ENCODE results near the gene TTC39B. TPM values are rescaled to one million over a fixed set of nuclear protein-coding genes. Genes with fewer than 3 reads are reported as not detected.
"Not testable (repeated sequence)": the region's sequence is repeated elsewhere in the genome, so short reads cannot be mapped to it uniquely, and the experiment has no call there.

The TTC39B gene
- total RNA-seq, 2 experiments from 2014 or later, result 43.9 to 46.4 TPM

DNA sequence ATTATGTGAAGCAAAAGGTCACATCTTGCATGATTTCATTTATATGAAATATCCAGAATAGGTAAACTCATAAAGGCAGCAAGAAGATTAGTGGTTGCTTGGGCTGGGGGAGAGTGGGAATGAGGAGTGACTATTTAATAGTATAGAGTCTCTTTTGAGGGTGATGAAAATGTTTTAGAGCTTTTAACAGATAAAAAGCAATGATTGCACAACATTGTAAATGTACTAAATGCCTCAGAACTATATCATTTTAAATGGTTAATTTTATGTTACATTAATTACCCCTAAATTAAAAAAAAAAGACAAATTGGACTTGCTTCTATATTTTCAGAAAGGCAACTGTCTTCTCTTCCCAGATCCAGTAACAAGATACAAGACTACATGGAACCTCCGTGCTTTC, 21.9 kb upstream of the TTC39B start:
- H3K4me1 Mint-ChIP-seq (ENCODE audit: low read depth), result no peaks in the 10 kb centered on the region
- no peak overlapping the region for H3K27ac Mint-ChIP-seq
- intact Hi-C loops (cut with micrococcal nuclease), result no loop called here
- H3K9me3 Mint-ChIP-seq, result peaks cover 3% of the 10 kb centered on the region
- H3K27me3 Mint-ChIP-seq (ENCODE audit: low read depth), result no peaks in the 10 kb centered on the region
- H3K4me3 Mint-ChIP-seq, result no peak overlapping the region
- CTCF ChIA-PET, result interaction anchor here (1.2 to 1.3 kb wide), 2 partner anchors 9 to 17 kb away, joined by 3 read pairs; no protein-coding TSS in a partner anchor
- DNase-seq, result no peak
- no peaks in the 10 kb centered on the region for H3K36me3 Mint-ChIP-seq (ENCODE audit: low read depth)

DNA sequence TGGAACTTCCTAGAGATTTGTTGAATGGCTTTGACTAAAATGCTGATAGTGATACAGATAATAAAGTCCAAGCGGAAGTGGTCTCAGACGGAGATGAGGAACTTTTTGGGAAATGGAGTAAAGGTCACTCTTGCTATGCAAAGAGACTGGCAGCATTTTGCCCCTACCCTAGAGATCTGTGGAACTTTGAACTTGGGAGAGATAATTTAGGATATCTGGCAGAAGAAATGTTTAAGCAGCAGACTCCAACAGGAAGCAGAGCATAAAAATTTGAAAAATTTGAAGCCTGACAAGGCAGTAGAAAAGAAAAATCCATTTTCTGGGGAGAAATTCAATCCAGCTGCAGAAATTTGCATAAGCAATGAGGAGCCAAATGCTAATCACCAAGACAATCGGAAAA, 15.7 kb upstream of the TTC39B start:
- CTCF ChIA-PET; H3K9me3 Mint-ChIP-seq; intact Hi-C loops (cut with micrococcal nuclease); H3K27me3 Mint-ChIP-seq (ENCODE audit: low read depth); H3K4me1 Mint-ChIP-seq (ENCODE audit: low read depth); H3K27ac Mint-ChIP-seq; H3K36me3 Mint-ChIP-seq (ENCODE audit: low read depth); H3K4me3 Mint-ChIP-seq; DNase-seq: not testable (repeated sequence)

DNA sequence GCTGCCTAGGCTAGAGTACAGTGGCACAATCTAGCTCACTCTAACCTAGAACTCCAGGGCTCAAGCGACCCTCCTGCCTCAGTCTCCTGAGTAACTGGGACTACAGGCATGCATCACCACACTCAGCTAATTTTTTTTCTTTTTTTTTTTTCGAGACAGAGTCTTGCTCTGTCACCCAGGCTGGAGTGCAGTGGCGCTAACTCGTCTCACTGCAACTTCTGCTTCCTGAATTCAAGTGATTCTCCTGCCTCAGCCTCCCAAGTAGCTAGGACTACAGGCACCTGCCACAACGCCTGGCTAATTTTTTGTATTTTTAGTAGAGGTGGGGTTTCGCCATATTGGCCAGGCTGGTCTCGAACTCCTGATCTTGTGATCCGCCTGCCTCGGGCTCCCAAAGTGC, 12.6 kb upstream of the TTC39B start:
- H3K27me3 Mint-ChIP-seq (ENCODE audit: low read depth); H3K36me3 Mint-ChIP-seq (ENCODE audit: low read depth); H3K4me1 Mint-ChIP-seq (ENCODE audit: low read depth); H3K4me3 Mint-ChIP-seq; H3K9me3 Mint-ChIP-seq; DNase-seq; H3K27ac Mint-ChIP-seq: not testable (repeated sequence)
- intact Hi-C loops (cut with micrococcal nuclease), result loop anchor here (10.0 kb wide), 1 partner anchor 215 kb away; no protein-coding TSS in a partner anchor
- CTCF ChIA-PET, result interaction anchor here (0.6 kb wide), 2 partner anchors 111 to 144 kb away, joined by 4 read pairs; no protein-coding TSS in a partner anchor

DNA sequence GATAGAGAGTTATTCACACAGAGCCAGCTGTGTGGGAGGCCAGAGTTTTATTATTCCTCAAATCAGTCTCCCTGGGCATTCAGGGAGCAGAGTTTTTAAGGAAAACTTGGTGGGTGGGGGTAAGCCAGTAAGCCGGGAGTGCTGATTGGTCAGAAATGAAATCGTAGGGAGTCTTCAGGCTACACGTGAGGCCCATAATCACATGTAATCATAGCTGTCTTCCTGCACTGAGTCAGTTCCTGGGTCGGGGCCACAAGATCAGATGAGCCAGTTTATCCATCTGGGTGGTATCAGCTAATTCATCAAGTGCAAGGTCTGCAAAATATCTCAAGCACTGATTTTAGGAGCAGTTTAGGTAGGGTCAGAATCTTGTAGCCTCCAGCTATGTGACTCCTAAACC, 10.8 kb upstream of the TTC39B start:
- H3K36me3 Mint-ChIP-seq (ENCODE audit: low read depth), result peaks cover 2% of the 10 kb centered on the region
- H3K4me1 Mint-ChIP-seq (ENCODE audit: low read depth), result peaks cover 7% of the 10 kb centered on the region
- intact Hi-C loops (cut with micrococcal nuclease), result loop anchor here (10.0 kb wide), 1 partner anchor 213 kb away; no protein-coding TSS in a partner anchor
- no peak overlapping the region for H3K4me3 Mint-ChIP-seq
- H3K27me3 Mint-ChIP-seq (ENCODE audit: low read depth), result no peaks in the 10 kb centered on the region
- peaks cover 6% of the 10 kb centered on the region for H3K9me3 Mint-ChIP-seq
- no peak overlapping the region for H3K27ac Mint-ChIP-seq
- CTCF ChIA-PET, result interaction anchor here (0.6 to 1.0 kb wide), 2 partner anchors 10 to 50 kb away, joined by 3 read pairs; partner anchors contain the start of gene TTC39B
- no peak for DNase-seq

DNA sequence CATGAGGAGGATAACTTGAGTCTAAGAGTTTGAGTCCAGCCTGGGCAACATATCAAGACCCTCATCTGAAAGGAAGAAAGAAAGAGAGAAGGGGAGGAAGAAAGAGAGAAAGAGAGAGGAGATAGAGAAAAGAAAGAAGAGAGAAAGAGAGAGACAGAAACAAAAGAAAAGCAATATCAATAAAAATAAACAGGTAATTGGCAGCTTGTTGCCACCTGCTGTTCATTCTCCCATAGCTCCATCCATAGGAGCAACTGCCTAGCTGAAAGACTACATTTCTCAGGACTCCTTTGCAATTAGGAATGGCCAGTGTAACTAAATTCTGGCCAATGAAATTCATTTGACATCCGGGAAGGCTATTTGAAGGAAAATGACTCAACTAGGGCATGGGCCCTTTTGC, 4.6 kb upstream of the TTC39B start:
- intact Hi-C loops (cut with micrococcal nuclease), result loop anchor here (1.0 to 10.0 kb wide), 3 partner anchors 33 to 207 kb away; no protein-coding TSS in a partner anchor
- Mint-ChIP-seq H3K4me3 (no peak overlapping the region), H3K36me3 (ENCODE audit: low read depth) (peaks cover 3% of the 10 kb centered on the region), H3K4me1 (ENCODE audit: low read depth) (peaks cover 40% of the 10 kb centered on the region), H3K27me3 (ENCODE audit: low read depth) (no peaks in the 10 kb centered on the region), H3K9me3 (peaks cover 6% of the 10 kb centered on the region), H3K27ac (peak overlapping the region; percentile 17)
- CTCF ChIA-PET, result interaction anchor here (0.9 to 2.8 kb wide), 13 partner anchors 10 to 139 kb away, joined by 3 to 18 read pairs (median 4); no protein-coding TSS in a partner anchor
- no peak for DNase-seq

DNA sequence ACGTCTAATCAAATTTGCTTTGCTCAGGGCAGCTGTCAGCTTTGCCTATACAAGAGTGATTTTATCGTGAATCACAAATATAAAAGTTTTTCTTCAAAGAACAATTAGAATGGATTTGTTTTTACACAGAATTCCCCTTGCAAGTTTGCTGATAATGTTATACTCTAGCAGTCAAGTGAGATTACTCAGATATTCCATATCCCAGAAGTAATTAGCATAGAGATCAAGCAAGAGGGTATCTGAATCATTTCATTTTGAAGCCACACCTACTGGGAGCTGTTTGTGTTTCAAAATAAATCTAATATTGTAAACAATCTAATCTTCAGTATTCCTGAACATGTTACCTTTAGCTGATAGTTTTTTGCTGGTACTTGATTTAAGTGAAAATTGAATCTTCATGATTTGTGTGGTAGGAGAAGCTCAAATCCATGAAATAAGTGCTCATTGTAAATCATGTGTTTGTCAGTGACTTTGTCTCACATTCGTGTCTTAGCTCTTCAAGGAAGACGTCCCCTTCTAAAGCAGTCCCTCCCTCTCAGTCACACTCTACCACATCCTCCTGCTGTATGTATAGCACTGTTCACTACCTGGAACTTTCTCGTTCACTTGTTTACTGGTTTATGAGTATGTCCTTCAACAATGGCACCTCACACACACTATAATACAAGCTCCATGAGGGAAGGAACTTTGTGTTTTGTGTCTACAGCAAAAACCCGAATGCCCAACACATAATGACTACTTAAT, 3.3 kb upstream of the TTC39B start:
- peak overlapping the region; percentile 47 for H3K4me3 Mint-ChIP-seq

DNA sequence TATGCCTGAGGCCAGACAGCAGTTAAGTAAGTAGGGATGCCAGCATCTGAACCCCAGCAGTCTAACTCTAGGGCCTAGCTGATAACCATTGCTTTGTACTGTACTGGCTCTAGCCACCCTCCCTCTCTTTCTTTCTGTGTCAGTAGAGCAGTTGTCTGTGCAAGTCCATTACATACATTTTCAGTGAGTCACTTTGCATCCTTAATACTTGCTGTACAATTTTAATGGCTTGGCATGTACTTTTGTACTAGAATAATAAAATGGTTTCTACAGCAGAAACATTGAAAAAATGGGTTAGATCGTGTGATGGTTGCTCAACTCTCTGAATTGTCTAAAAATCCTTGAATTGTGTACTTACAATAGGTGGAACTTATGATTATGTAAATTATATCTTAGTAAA, 1.5 kb upstream of the TTC39B start:
- Mint-ChIP-seq H3K27ac (peak overlapping the region; percentile 11), H3K4me3 (no peak overlapping the region), H3K36me3 (ENCODE audit: low read depth) (peaks cover 15% of the 10 kb centered on the region), H3K4me1 (ENCODE audit: low read depth) (peaks cover 57% of the 10 kb centered on the region), H3K9me3 (peaks cover 2% of the 10 kb centered on the region), H3K27me3 (ENCODE audit: low read depth) (no peaks in the 10 kb centered on the region)
- intact Hi-C loops (cut with micrococcal nuclease), result no loop called here
- CTCF ChIA-PET, result interaction anchor here (0.7 to 1.5 kb wide), 5 partner anchors 9 to 100 kb away, joined by 3 to 6 read pairs (median 4); no protein-coding TSS in a partner anchor
- no peak for DNase-seq

More for the DNA sequence above, 3.3 kb upstream of the TTC39B start:
- DNase-seq, result peak; percentile 49
- Mint-ChIP-seq H3K27me3 (ENCODE audit: low read depth) (no peaks in the 10 kb centered on the region), H3K27ac (peak overlapping the region; percentile 88), H3K9me3 (peaks cover 6% of the 10 kb centered on the region), H3K4me1 (ENCODE audit: low read depth) (peaks cover 47% of the 10 kb centered on the region), H3K36me3 (ENCODE audit: low read depth) (peaks cover 10% of the 10 kb centered on the region)
- intact Hi-C loops (cut with micrococcal nuclease), result loop anchor here (1.0 to 10.0 kb wide), 4 partner anchors 11 to 205 kb away; no protein-coding TSS in a partner anchor
- CTCF ChIA-PET, result interaction anchor here (0.6 to 2.8 kb wide), 13 partner anchors 10 to 118 kb away, joined by 3 to 18 read pairs (median 4); no protein-coding TSS in a partner anchor

DNA sequence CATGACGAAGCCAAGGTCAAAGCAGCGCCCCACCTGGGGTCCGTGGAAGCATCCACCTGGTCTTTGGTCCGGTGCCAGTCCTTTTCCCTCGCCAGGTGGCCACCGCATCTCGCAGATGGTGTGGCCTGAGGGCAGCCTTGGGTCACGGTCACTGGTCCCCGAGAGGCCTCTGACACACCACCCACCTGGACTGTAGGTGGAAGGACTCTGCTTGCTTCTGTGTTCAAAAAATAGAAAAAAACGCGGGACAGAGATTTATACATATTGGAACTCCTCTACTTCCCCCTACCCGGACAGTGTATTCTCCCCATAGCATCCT, 466 bp upstream of the TTC39B start:
- intact Hi-C loops (cut with micrococcal nuclease), result loop anchor here (1.0 to 2.0 kb wide), 3 partner anchors 47 to 203 kb away; partner anchors contain the start of genes PSIP1 and SNAPC3
- peak overlapping the region; percentile 99 for H3K4me3 Mint-ChIP-seq
- no peaks in the 10 kb centered on the region for H3K27me3 Mint-ChIP-seq (ENCODE audit: low read depth)
- no peaks in the 10 kb centered on the region for H3K9me3 Mint-ChIP-seq
- peaks cover 15% of the 10 kb centered on the region for H3K36me3 Mint-ChIP-seq (ENCODE audit: low read depth)
- CTCF ChIA-PET, result interaction anchor here (1.0 to 1.5 kb wide), 3 partner anchors 8 to 95 kb away, joined by 3 to 4 read pairs (median 3); no protein-coding TSS in a partner anchor
- peaks cover 57% of the 10 kb centered on the region for H3K4me1 Mint-ChIP-seq (ENCODE audit: low read depth)
- peak overlapping the region; percentile 79 for H3K27ac Mint-ChIP-seq
- DNase-seq, result no peak

DNA sequence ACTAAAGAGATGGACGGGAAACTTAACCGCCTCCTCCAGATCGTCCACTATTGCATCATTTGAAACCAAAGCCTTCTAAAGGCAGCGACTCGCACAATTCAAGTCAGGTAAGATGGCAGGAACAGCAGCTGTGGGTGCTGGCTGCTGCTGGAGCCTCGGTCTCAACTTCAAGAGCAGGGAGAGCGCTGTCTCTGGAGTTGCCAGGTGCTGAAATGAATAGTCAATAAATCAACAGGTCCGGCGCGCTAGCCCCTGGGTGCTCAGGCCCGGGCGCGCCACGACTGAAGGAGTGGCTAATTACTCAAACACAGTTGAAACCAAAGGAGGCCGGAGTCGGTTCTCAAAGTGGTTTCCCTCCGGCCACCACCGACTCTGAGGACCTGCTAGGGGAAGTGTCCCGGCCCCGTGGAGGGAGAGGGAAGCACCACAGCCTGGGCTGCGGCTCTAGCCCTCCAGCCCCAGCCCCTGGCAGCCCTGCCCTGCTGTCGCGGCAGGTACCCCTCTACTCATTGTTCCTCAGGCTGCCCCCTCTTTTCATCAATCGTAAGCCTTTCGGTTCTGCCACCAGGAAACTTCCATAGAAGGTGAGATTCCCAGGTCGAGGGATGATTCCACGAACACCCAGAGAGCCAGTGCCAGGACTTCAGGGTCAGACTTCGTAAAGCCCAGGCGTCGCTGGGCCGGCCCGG, 804 bp downstream of the TTC39B start:
- CTCF ChIA-PET, result interaction anchor here (0.5 to 0.7 kb wide), 2 partner anchors 22 to 222 kb away, joined by 3 to 4 read pairs; no protein-coding TSS in a partner anchor
- Mint-ChIP-seq H3K27ac (peak overlapping the region; percentile 95), H3K9me3 (no peaks in the 10 kb centered on the region), H3K4me1 (ENCODE audit: low read depth) (peaks cover 58% of the 10 kb centered on the region), H3K36me3 (ENCODE audit: low read depth) (peaks cover 15% of the 10 kb centered on the region), H3K27me3 (ENCODE audit: low read depth) (no peaks in the 10 kb centered on the region), H3K4me3 (peak overlapping the region; percentile 99)
- peak; percentile 68 for DNase-seq
- intact Hi-C loops (cut with micrococcal nuclease), result loop anchor here (2.0 kb wide), 2 partner anchors 49 to 205 kb away; partner anchors contain the start of gene PSIP1

DNA sequence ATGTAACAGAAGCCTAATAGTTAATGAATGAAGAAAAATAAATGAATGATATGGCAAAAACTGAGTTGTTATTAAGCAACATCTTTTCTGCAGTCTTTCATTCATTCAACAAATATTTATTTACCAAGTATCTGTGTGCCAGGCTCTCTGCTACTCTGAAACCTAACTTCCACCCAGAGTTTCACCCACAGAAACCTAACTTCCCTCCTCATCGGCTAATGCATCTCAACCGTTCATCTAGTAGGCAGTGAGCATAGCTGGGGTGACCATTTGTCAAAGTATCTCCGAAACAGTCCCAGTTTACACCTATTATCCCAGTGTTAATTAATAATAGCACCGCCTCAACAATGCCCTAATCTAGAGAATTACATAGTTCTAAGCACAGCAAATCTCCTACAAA, 1.5 kb downstream of the TTC39B start:
- DNase-seq, result no peak
- H3K9me3 Mint-ChIP-seq, result no peaks in the 10 kb centered on the region
- H3K27ac Mint-ChIP-seq, result peak overlapping the region; percentile 95
- H3K4me1 Mint-ChIP-seq (ENCODE audit: low read depth), result peaks cover 60% of the 10 kb centered on the region
- no peaks in the 10 kb centered on the region for H3K27me3 Mint-ChIP-seq (ENCODE audit: low read depth)
- CTCF ChIA-PET, result interaction anchor here (1.7 kb wide), 1 partner anchor 93 kb away, joined by 4 read pairs; no protein-coding TSS in a partner anchor
- H3K36me3 Mint-ChIP-seq (ENCODE audit: low read depth), result peaks cover 20% of the 10 kb centered on the region
- intact Hi-C loops (cut with micrococcal nuclease), result no loop called here
- H3K4me3 Mint-ChIP-seq, result peak overlapping the region; percentile 99

DNA sequence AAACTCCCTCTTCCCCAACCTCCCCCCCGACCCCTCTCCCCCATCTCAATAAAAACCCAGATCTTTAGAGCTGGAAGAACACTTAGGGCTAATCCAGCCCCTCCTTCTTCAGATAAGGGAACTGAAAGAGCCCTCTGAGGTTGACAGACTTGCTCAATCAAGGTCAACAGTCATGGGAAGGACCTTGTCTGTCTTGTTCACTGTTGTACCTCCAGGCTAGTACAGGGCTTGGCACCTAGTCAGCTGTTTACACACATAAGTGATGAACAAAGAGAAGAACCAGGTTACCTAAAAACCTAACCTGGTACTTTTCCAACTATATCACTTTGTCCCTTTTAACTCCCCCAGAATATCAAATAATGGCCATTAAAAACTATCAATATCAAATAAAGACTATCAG, 2.4 kb downstream of the TTC39B start:
- Mint-ChIP-seq H3K4me1 (ENCODE audit: low read depth) (peaks cover 60% of the 10 kb centered on the region), H3K27me3 (ENCODE audit: low read depth) (no peaks in the 10 kb centered on the region), H3K4me3 (peak overlapping the region; percentile 11), H3K36me3 (ENCODE audit: low read depth) (peaks cover 20% of the 10 kb centered on the region), H3K27ac (peak overlapping the region; percentile 41), H3K9me3 (no peaks in the 10 kb centered on the region)
- intact Hi-C loops (cut with micrococcal nuclease), result no loop called here
- DNase-seq, result no peak
- CTCF ChIA-PET, result interaction anchor here (0.8 to 1.7 kb wide), 7 partner anchors 12 to 228 kb away, joined by 3 to 4 read pairs (median 3); no protein-coding TSS in a partner anchor

DNA sequence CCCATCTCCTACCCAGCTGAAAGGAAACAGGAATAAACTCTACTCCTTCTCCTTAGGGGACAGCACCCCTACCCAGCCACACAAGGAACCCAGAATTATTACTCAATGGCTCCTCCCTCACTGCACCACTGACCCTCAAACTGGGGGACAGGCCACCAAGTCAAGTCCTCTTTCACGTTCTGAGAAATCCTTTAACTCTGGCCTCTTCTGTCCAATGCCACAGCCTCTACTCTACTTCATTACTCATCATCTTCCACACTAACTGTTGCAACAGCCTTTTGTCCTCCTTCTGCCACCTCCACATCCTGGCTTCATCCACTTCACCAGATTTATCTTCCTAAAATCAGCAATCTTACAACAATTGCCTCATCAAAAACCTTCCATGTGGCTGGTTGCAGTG, 6.8 kb downstream of the TTC39B start:
- CTCF ChIA-PET, result interaction anchor here (0.6 to 1.2 kb wide), 3 partner anchors 8 to 22 kb away, joined by 3 to 5 read pairs (median 4); no protein-coding TSS in a partner anchor
- peaks cover 13% of the 10 kb centered on the region for H3K9me3 Mint-ChIP-seq
- peak overlapping the region; percentile 66 for H3K4me3 Mint-ChIP-seq
- DNase-seq, result peak; percentile 29
- no peaks in the 10 kb centered on the region for H3K27me3 Mint-ChIP-seq (ENCODE audit: low read depth)
- H3K27ac Mint-ChIP-seq, result peak overlapping the region; percentile 95
- peaks cover 73% of the 10 kb centered on the region for H3K4me1 Mint-ChIP-seq (ENCODE audit: low read depth)
- peaks cover 34% of the 10 kb centered on the region for H3K36me3 Mint-ChIP-seq (ENCODE audit: low read depth)
- intact Hi-C loops (cut with micrococcal nuclease), result no loop called here

Data from activated naive CD4-positive, alpha-beta T cell treated with anti-CD3 and anti-CD28 coated beads for 36 hours (primary cell).